Peyer's patch (tissue), 4 donors: ENCODE data around the gene KIFC1.

Experiments
- CTCF ChIP-seq, 6 experiments: fragments of 450-650 bp in 4 of 6; fragments of 200-600 bp in 2 of 6; sonication (generic) in 1 of 6; IDR thresholded peaks; one replicate each; pipeline ENCODE4 v1.5.1; 2017 to 2019; ENCODE audit warnings: antibody characterized with exemption in 6 of 6, mild to moderate bottlenecking in 3 of 6, moderate library complexity in 1 of 6
- POLR2A ChIP-seq, 2 donors: fragments of 450-650 bp; IDR thresholded peaks; one replicate each; pipeline ENCODE4 v1.5.1; 2017; ENCODE audit warnings: antibody characterized with exemption in 2 of 2, mild to moderate bottlenecking in 2 of 2, moderate library complexity in 2 of 2

DNA sequence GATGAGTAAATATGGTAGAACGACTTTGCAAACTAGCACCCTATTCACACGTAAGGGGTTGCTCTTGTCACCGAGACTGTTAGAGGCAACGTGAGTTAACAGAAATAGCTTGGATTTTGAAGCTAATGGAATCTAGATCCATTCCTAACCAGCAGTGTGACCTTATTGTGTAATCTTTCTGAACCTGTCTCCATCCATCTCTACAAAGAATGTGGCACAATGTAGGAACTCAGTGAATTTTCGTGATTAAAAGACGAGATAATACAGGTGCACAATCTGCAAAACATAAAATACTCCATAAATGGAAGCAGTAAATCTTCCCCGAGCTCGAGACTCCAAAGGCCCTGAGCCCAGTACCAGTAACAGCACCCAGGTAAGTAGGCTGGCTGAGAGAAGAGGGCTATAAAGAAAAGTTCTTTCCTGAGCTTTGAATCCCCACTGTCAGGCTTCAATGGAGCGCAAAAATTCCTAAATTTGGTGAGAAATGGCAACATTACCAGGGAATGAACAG lies 801 bp upstream of the KIFC1 start:
- TF ChIP-seq POLR2A (IDR thresholded peaks at IDR 0.05) (no peak), CTCF (IDR thresholded peaks at IDR 0.05) (no peak)
